K562 (cell line): ENCODE measurements around the gene PAQR6. TPM values are rescaled to one million over a fixed set of nuclear protein-coding genes. Genes with fewer than 3 reads are reported as not detected.

Experiments
- FOXP4 ChIP-seq: sonication (generic); formaldehyde crosslinking; IDR thresholded peaks from 2 replicates; pipeline ENCODE4 v1.8.0; 2022; ENCODE audit warnings: mild to moderate bottlenecking, missing genetic modification reagents, borderline replicate concordance
- GTF2E2 ChIP-seq: fragments of 200-800 bp; sonication (Bioruptor generic); IDR thresholded peaks from 2 replicates; pipeline ENCODE4 v1.6.1; 2016; ENCODE audit warnings: missing genetic modification characterization, missing compliant biosample characterization
- HNRNPL ChIP-seq: fragments of 200-400 bp; formaldehyde crosslinking; IDR thresholded peaks from 2 replicates; pipeline ENCODE4 v1.6.1; 2017; ENCODE audit warnings: low read depth, mild to moderate bottlenecking, low read length
- NFATC3 ChIP-seq: fragments of 450-650 bp; IDR thresholded peaks from 2 replicates; pipeline ENCODE4 v1.6.1; 2017; ENCODE audit warnings: mild to moderate bottlenecking
- RBM22 ChIP-seq: fragments of 200-400 bp; formaldehyde crosslinking; IDR thresholded peaks from 2 replicates; pipeline ENCODE4 v1.6.1; 2018; ENCODE audit warnings: low read length, low read depth; ENCODE audit not compliant: poor library complexity, severe bottlenecking
- RERE ChIP-seq: sonication (generic); formaldehyde crosslinking; IDR thresholded peaks from 2 replicates; pipeline ENCODE4 v1.8.0; 2023; ENCODE audit warnings: missing genetic modification reagents, mild to moderate bottlenecking, borderline replicate concordance
- ZNF263 ChIP-seq: sonication (generic); formaldehyde crosslinking; IDR thresholded peaks from 2 replicates; pipeline ENCODE4 v1.8.0; 2022; ENCODE audit warnings: mild to moderate bottlenecking, missing genetic modification reagents, borderline replicate concordance
- polyA plus RNA-seq, 8 experiments: library from polyadenylated mRNA; depleted of rRNA in 4 of 8; stranded (reverse) in 5 of 8; unstranded in 3 of 8; fragments of >200 nt; fragmentation: Nextera tagmentation in 2 of 8; fragmentation: Illumina TruSeq in 1 of 8; extraction: Ambion mirVana in 2 of 8; extraction: Trizol in 1 of 8; gene quantifications; 2 replicates each; pipeline versions ENCODE4 v1.2.1 to v1.2.3, GENCODE V29; 2011 to 2014; ENCODE audit warnings: inconsistent platforms in 1 of 8, missing spikeins in 1 of 8
- total RNA-seq, 7 experiments: library from RNA; depleted of rRNA in 6 of 7; stranded (reverse); fragments of >200 nt in 6 of 7; fragmentation: Illumina TruSeq in 2 of 7; extraction: Trizol in 2 of 7; gene quantifications; 2 replicates each; pipeline versions ENCODE4 v1.2.1 to v1.2.3, GENCODE V29; 2011 to 2021; ENCODE audit warnings: low replicate concordance in 1 of 7
- TF ChIP-seq, protein P1 (sequence below): fragments of 250-450 bp; sonication (Bioruptor Pico); IDR thresholded peaks from 2 replicates; pipeline ENCODE4 v1.4.0; 2020; ENCODE audit warnings: mild to moderate bottlenecking, moderate library complexity, borderline replicate concordance
- TF ChIP-seq, protein P2 (sequence below): sonication (generic); formaldehyde crosslinking; IDR thresholded peaks from 2 replicates; pipeline ENCODE4 v1.8.0; 2022; ENCODE audit warnings: mild to moderate bottlenecking, missing genetic modification reagents

The PAQR6 gene
- total and polyA plus RNA-seq, 9 of the 15 experiments (the other 6 are each of a cell fraction or from before 2014, with no cell fraction given), result 0.07 to 1.8 (median 0.62) TPM

DNA sequence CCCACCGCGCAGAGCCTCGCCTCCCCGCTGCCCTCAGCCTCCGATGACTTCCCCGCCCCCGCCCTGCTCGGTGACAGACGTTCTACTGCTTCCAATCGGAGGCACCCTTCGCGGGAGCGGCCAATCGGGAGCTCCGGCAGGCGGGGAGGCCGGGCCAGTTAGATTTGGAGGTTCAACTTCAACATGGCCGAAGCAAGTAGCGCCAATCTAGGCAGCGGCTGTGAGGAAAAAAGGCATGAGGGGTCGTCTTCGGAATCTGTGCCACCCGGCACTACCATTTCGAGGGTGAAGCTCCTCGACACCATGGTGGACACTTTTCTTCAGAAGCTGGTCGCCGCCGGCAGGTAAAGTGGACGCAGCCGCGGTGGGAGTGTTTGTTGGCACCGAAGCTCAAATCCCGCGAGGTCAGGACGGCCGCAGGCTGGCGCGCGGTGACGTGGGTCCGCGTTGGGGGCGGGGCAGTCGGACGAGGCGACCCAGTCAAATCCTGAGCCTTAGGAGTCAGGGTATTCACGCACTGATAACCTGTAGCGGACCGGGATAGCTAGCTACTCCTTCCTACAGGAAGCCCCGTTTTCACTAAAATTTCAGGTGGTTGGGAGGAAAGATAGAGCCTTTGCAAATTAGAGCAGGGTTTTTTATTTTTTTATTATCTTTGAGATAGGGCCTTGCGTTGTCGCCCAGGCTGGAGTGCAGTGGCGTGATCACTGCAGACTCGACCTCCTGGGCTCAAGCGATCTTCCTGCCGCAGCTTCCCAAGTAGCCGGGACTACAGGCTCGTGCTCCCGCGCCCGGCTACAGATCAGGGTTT, 34.8 kb downstream of the PAQR6 start, which contains the start of gene PMF1 (continued):
- TF ChIP-seq GTF2E2 (tag), result peak; percentile 98
- no peak for TF ChIP-seq NFATC3
- TF ChIP-seq, protein P1, sequence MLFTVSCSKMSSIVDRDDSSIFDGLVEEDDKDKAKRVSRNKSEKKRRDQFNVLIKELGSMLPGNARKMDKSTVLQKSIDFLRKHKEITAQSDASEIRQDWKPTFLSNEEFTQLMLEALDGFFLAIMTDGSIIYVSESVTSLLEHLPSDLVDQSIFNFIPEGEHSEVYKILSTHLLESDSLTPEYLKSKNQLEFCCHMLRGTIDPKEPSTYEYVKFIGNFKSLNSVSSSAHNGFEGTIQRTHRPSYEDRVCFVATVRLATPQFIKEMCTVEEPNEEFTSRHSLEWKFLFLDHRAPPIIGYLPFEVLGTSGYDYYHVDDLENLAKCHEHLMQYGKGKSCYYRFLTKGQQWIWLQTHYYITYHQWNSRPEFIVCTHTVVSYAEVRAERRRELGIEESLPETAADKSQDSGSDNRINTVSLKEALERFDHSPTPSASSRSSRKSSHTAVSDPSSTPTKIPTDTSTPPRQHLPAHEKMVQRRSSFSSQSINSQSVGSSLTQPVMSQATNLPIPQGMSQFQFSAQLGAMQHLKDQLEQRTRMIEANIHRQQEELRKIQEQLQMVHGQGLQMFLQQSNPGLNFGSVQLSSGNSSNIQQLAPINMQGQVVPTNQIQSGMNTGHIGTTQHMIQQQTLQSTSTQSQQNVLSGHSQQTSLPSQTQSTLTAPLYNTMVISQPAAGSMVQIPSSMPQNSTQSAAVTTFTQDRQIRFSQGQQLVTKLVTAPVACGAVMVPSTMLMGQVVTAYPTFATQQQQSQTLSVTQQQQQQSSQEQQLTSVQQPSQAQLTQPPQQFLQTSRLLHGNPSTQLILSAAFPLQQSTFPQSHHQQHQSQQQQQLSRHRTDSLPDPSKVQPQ (CRISPR knock-in tag), result no peak
- TF ChIP-seq RERE (CRISPR knock-in tag), result no peak
- TF ChIP-seq FOXP4, result 0 out of 2 replicates have a peak, but pooled peaks have one; percentile 49
- no peak for TF ChIP-seq ZNF263 (CRISPR knock-in tag)
- no peak for TF ChIP-seq RBM22
- TF ChIP-seq, protein P2, sequence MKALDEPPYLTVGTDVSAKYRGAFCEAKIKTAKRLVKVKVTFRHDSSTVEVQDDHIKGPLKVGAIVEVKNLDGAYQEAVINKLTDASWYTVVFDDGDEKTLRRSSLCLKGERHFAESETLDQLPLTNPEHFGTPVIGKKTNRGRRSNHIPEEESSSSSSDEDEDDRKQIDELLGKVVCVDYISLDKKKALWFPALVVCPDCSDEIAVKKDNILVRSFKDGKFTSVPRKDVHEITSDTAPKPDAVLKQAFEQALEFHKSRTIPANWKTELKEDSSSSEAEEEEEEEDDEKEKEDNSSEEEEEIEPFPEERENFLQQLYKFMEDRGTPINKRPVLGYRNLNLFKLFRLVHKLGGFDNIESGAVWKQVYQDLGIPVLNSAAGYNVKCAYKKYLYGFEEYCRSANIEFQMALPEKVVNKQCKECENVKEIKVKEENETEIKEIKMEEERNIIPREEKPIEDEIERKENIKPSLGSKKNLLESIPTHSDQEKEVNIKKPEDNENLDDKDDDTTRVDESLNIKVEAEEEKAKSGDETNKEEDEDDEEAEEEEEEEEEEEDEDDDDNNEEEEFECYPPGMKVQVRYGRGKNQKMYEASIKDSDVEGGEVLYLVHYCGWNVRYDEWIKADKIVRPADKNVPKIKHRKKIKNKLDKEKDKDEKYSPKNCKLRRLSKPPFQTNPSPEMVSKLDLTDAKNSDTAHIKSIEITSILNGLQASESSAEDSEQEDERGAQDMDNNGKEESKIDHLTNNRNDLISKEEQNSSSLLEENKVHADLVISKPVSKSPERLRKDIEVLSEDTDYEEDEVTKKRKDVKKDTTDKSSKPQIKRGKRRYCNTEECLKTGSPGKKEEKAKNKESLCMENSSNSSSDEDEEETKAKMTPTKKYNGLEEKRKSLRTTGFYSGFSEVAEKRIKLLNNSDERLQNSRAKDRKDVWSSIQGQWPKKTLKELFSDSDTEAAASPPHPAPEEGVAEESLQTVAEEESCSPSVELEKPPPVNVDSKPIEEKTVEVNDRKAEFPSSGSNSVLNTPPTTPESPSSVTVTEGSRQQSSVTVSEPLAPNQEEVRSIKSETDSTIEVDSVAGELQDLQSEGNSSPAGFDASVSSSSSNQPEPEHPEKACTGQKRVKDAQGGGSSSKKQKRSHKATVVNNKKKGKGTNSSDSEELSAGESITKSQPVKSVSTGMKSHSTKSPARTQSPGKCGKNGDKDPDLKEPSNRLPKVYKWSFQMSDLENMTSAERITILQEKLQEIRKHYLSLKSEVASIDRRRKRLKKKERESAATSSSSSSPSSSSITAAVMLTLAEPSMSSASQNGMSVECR (CRISPR knock-in tag), result peak; percentile 16; the same call in 1 of the 2 replicates
- no peak for TF ChIP-seq HNRNPL
